GM06990 (cell line): Measurements from ENCODE around the gene VGF.

Experiments used
- DNase-seq: peaks from one replicate; pipeline ENCODE4 v3.0.0-alpha.2; 2011; ENCODE audit not compliant: insufficient read length; ENCODE audit errors: extremely low read depth
- H3K27me3 ChIP-seq: replicated peaks from 2 replicates; pipeline ENCODE4 v1.6.0; 2011; ENCODE audit warnings: low read length; ENCODE audit not compliant: control insufficient read depth, insufficient read depth
- H3K36me3 ChIP-seq: 2 replicates; pipeline ENCODE4 v1.5.1; 2011; ENCODE audit warnings: low read length; ENCODE audit not compliant: control insufficient read depth, insufficient read depth
- H3K4me3 ChIP-seq: replicated peaks from 2 replicates; pipeline ENCODE4 v1.5.1; 2011; ENCODE audit warnings: low read depth, mild to moderate bottlenecking, control low read depth, low read length
- CTCF ChIP-seq: IDR thresholded peaks from 2 replicates; pipeline ENCODE4 v1.5.1; 2011; ENCODE audit warnings: low read length, control low read depth, mild to moderate bottlenecking, inconsistent platforms; ENCODE audit not compliant: insufficient read depth, poor library complexity, severe bottlenecking

The VGF gene

GRCh38 chr7:101161692-101162471 lies 3.5 kb downstream of the VGF start:
- Histone ChIP-seq H3K36me3 (peaks cover 5% of the 10 kb centered on the region), H3K27me3 (no peaks in the 10 kb centered on the region; the same call in 1 of the 2 replicates), H3K4me3 (no peak overlapping the region)
- no peak for DNase-seq
- no peak for TF ChIP-seq CTCF

GRCh38 chr7:101160910-101161309 lies 4.5 kb downstream of the VGF start:
- DNase-seq, result no peak
- Histone ChIP-seq H3K36me3 (peaks cover 5% of the 10 kb centered on the region), H3K27me3 (no peaks in the 10 kb centered on the region; the same call in 1 of the 2 replicates), H3K4me3 (no peak overlapping the region)
- no peak for TF ChIP-seq CTCF

- no peaks in the 10 kb centered on the region; the same call in 1 of the 2 replicates for H3K27me3 ChIP-seq
- no peak for DNase-seq
- H3K4me3 ChIP-seq, result no peak overlapping the region
- H3K36me3 ChIP-seq, result peaks cover 5% of the 10 kb centered on the region
- no peak for TF ChIP-seq CTCF
Observed at GRCh38 chr7:101159696-101160674, 5.4 kb downstream of the VGF start.

GRCh38 chr7:101156866-101157589 lies 8.3 kb downstream of the VGF start:
- no peaks in the 10 kb centered on the region for H3K27me3 ChIP-seq
- no peak overlapping the region for H3K4me3 ChIP-seq
- TF ChIP-seq CTCF, result no peak
- no peak for DNase-seq
- peaks cover 5% of the 10 kb centered on the region for H3K36me3 ChIP-seq

GRCh38 chr7:101156277-101156676 lies 9.1 kb downstream of the VGF start:
- Histone ChIP-seq H3K4me3 (no peak overlapping the region), H3K27me3 (no peaks in the 10 kb centered on the region), H3K36me3 (peaks cover 5% of the 10 kb centered on the region)
- DNase-seq, result no peak
- TF ChIP-seq CTCF, result no peak
